T47D (cell line): ENCODE results near the gene RPS19.

Experiments
- DNase-seq, 2 experiments: peaks; one replicate each; pipeline versions ENCODE4 v3.0.0 to v3.0.0-alpha.2; 2011 to 2012; ENCODE audit warnings: low read depth in 1 of 2, low spot score in 1 of 2
- JUND ChIP-seq: IDR thresholded peaks from 2 replicates; pipeline ENCODE4 v1.6.1; 2012; ENCODE audit warnings: low read depth
- in situ Hi-C: cut with HindIII; loops from 2 replicates; pipeline ENCODE4 v1.10.0; 2016; ENCODE audit warnings: low sequenced_read_pairs, low pct_unique_long_range_greater_than_20kb

Gene RPS19

GRCh38 chr19:41901707-41902360 lies 41.8 kb downstream of the RPS19 start:
- in situ Hi-C loops: no loop called here
- no peak for TF ChIP-seq JUND
- no peak for DNase-seq

GRCh38 chr19:41902594-41902993 lies 42.5 kb downstream of the RPS19 start:
- in situ Hi-C loops: no loop called here
- DNase-seq: no peak
- TF ChIP-seq JUND: no peak

GRCh38 chr19:41903193-41903953 lies 43.3 kb downstream of the RPS19 start:
- TF ChIP-seq JUND: no peak
- no peak for DNase-seq
- in situ Hi-C loops: no loop called here

GRCh38 chr19:41904118-41904870 lies 44.2 kb downstream of the RPS19 start:
- peak; percentile 78 to 81 for DNase-seq
- TF ChIP-seq JUND: no peak
- in situ Hi-C loops: no loop called here

- no peak for TF ChIP-seq JUND
- no peak for DNase-seq
- in situ Hi-C loops: no loop called here
These were observed 45.4 kb downstream of the RPS19 start for GRCh38 chr19:41905273-41906002.

GRCh38 chr19:41906271-41906670 lies 46.2 kb downstream of the RPS19 start:
- no peak for TF ChIP-seq JUND
- no peak for DNase-seq
- in situ Hi-C loops: no loop called here

GRCh38 chr19:41906916-41907680 lies 47.0 kb downstream of the RPS19 start:
- in situ Hi-C loops: no loop called here
- no peak for TF ChIP-seq JUND
- DNase-seq: no peak

GRCh38 chr19:41907994-41908615 lies 48.0 kb downstream of the RPS19 start:
- DNase-seq: no peak
- in situ Hi-C loops: no loop called here
- TF ChIP-seq JUND: no peak

- no peak for DNase-seq
- in situ Hi-C loops: no loop called here
- no peak for TF ChIP-seq JUND
These were observed 48.8 kb downstream of the RPS19 start for GRCh38 chr19:41908724-41909464.

- no peak for DNase-seq
- TF ChIP-seq JUND: no peak
- in situ Hi-C loops: no loop called here
These were observed 49.7 kb downstream of the RPS19 start for GRCh38 chr19:41909706-41910105.
